ENCODE measurements around the gene VPS13D.

VPS13D gene

DNA sequence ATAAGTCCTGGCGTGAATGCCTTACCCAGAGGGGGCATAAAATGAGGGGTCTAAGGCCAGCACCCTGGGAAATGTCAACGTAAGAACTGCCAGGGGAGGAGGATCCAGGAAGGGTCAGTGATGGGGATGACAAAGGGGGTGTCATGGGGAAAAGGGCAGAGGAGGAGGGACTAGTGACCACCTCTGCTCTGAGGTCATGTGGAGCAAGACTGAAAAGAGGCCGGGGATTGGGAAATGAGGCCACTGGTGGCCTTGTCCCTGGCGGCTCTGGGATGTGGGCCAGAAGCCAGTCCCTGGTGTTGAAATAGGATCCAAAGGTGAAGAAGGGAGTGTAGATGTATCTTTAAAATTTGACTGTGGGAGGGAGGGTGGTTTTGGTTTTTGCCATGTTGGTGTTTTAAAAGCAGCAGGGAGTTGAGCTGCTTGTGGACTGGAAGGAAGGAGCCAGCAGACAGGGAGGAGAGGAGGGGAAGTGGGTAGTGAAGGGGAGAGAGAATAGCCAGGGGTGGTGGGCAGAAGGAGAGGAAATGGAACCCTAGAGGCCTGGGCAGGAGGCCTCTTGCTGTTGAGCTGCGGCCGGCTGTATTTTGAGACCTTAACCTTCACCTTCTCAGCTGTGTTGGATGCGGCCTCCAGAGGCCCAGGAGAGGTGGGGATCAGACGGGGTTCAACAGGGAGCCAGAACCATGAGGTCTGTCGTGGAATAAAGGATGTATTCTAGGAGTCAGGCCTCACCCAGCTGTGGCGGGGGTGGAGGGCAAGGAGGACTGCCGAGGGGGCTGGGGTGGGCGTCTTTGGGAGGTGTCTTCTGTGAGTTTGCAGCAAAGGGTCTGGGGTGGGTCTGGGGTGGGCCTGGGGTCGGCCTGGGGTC is 295.7 kb downstream of the VPS13D start:
- Histone ChIP-seq H2AFZ (ENCODE audit: low read length) (no peak overlapping the region), H4K20me1 (ENCODE audit: insufficient read depth, low read length) (no peaks in the 10 kb centered on the region), H3K9me3 (ENCODE audit: low read length) (no peaks in the 10 kb centered on the region), H3K4me1 (ENCODE audit: insufficient read depth, low read length, severe bottlenecking) (no peaks in the 10 kb centered on the region), H3K79me2 (ENCODE audit: insufficient read depth, low read length) (no peaks in the 10 kb centered on the region), H3K27me3 (ENCODE audit: insufficient read depth, low read length) (no peaks in the 10 kb centered on the region), H3K4me3 (ENCODE audit: low read depth, low read length, poor library complexity, severe bottlenecking) (no peak overlapping the region), H3K4me2 (ENCODE audit: low read length) (no peak overlapping the region), H3K36me3 (ENCODE audit: insufficient read depth, low read length) (no peaks in the 10 kb centered on the region), H3F3A (ENCODE audit: insufficient read depth, low read length) (no peaks in the 10 kb centered on the region), H3K9me2 (ENCODE audit: low read depth, low read length) (no peaks in the 10 kb centered on the region), H3K27ac (ENCODE audit: low read depth, low read length, poor library complexity, severe bottlenecking) (no peak overlapping the region), H3K9ac (ENCODE audit: low read length) (no peak overlapping the region)
- TF ChIP-seq, protein P1, sequence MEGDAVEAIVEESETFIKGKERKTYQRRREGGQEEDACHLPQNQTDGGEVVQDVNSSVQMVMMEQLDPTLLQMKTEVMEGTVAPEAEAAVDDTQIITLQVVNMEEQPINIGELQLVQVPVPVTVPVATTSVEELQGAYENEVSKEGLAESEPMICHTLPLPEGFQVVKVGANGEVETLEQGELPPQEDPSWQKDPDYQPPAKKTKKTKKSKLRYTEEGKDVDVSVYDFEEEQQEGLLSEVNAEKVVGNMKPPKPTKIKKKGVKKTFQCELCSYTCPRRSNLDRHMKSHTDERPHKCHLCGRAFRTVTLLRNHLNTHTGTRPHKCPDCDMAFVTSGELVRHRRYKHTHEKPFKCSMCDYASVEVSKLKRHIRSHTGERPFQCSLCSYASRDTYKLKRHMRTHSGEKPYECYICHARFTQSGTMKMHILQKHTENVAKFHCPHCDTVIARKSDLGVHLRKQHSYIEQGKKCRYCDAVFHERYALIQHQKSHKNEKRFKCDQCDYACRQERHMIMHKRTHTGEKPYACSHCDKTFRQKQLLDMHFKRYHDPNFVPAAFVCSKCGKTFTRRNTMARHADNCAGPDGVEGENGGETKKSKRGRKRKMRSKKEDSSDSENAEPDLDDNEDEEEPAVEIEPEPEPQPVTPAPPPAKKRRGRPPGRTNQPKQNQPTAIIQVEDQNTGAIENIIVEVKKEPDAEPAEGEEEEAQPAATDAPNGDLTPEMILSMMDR (IDR thresholded peaks at IDR 0.05; ENCODE audit: low read length): no peak
- no peak for TF ChIP-seq EZH2 (IDR thresholded peaks at IDR 0.05; ENCODE audit: borderline replicate concordance, low read length)

DNA sequence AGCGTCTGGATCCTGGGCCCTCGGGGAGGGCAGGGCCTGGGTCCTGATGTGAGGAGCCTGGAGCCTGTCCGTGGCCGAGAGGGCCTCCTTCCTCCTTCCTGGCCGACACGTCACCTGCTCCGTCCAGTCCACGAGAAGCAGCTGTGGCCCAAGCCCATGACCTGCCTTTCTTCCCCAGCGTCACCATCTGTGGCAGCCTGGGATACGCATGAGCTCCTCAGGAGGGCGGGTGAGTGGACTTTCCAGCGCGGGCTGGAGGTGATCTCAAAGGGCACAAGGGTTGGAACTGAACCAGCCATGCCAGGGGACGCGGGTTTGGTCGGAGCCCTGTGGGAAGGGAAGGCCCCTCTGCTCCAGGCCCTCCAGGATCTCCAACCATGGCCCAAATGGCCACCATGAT is 297.7 kb downstream of the VPS13D start:
- Histone ChIP-seq H3K4me3 (ENCODE audit: low read depth, low read length, poor library complexity, severe bottlenecking) (no peak overlapping the region), H3K27me3 (ENCODE audit: insufficient read depth, low read length) (no peaks in the 10 kb centered on the region), H2AFZ (ENCODE audit: low read length) (no peak overlapping the region), H3K9me2 (ENCODE audit: low read depth, low read length) (no peaks in the 10 kb centered on the region), H3K27ac (ENCODE audit: low read depth, low read length, poor library complexity, severe bottlenecking) (no peak overlapping the region), H3K36me3 (ENCODE audit: insufficient read depth, low read length) (no peaks in the 10 kb centered on the region), H3K4me2 (ENCODE audit: low read length) (no peak overlapping the region), H3K4me1 (ENCODE audit: insufficient read depth, low read length, severe bottlenecking) (no peaks in the 10 kb centered on the region), H3K9me3 (ENCODE audit: low read length) (no peaks in the 10 kb centered on the region), H3K79me2 (ENCODE audit: insufficient read depth, low read length) (no peaks in the 10 kb centered on the region), H4K20me1 (ENCODE audit: insufficient read depth, low read length) (no peaks in the 10 kb centered on the region), H3K9ac (ENCODE audit: low read length) (no peak overlapping the region), H3F3A (ENCODE audit: insufficient read depth, low read length) (no peaks in the 10 kb centered on the region)
- TF ChIP-seq EZH2 (IDR thresholded peaks at IDR 0.05; ENCODE audit: borderline replicate concordance, low read length): no peak
- TF ChIP-seq, protein P1 (IDR thresholded peaks at IDR 0.05; ENCODE audit: low read length): no peak

- H4K20me1 ChIP-seq (ENCODE audit: insufficient read depth, low read length): no peaks in the 10 kb centered on the region
- H3K4me2 ChIP-seq (ENCODE audit: low read length): no peak overlapping the region
- H3K9me2 ChIP-seq (ENCODE audit: low read depth, low read length): no peaks in the 10 kb centered on the region
- no peak overlapping the region for H3K27ac ChIP-seq (ENCODE audit: low read depth, low read length, poor library complexity, severe bottlenecking)
- no peaks in the 10 kb centered on the region for H3K36me3 ChIP-seq (ENCODE audit: insufficient read depth, low read length)
- H3K9ac ChIP-seq (ENCODE audit: low read length): no peak overlapping the region
- no peaks in the 10 kb centered on the region for H3F3A ChIP-seq (ENCODE audit: insufficient read depth, low read length)
- H3K9me3 ChIP-seq (ENCODE audit: low read length): no peaks in the 10 kb centered on the region
- H2AFZ ChIP-seq (ENCODE audit: low read length): no peak overlapping the region
- TF ChIP-seq EZH2 (IDR thresholded peaks at IDR 0.05; ENCODE audit: borderline replicate concordance, low read length): no peak
- TF ChIP-seq, protein P1 (IDR thresholded peaks at IDR 0.05; ENCODE audit: low read length): no peak
- no peak overlapping the region for H3K4me3 ChIP-seq (ENCODE audit: low read depth, low read length, poor library complexity, severe bottlenecking)
- H3K4me1 ChIP-seq (ENCODE audit: insufficient read depth, low read length, severe bottlenecking): no peaks in the 10 kb centered on the region
- no peaks in the 10 kb centered on the region for H3K79me2 ChIP-seq (ENCODE audit: insufficient read depth, low read length)
- no peaks in the 10 kb centered on the region for H3K27me3 ChIP-seq (ENCODE audit: insufficient read depth, low read length)
Measured at GRCh38 chr1:12528021-12528852, 298.4 kb downstream of the VPS13D start.
